GM21529 (cell line): ENCODE results near the gene ROBO3.

Experiments used
- ATAC-seq: cut with Tn5 transposase; IDR thresholded peaks from one replicate; pipeline ENCODE4 v1.9.1; 2021; ENCODE audit not compliant: unreplicated experiment

The ROBO3 gene

DNA sequence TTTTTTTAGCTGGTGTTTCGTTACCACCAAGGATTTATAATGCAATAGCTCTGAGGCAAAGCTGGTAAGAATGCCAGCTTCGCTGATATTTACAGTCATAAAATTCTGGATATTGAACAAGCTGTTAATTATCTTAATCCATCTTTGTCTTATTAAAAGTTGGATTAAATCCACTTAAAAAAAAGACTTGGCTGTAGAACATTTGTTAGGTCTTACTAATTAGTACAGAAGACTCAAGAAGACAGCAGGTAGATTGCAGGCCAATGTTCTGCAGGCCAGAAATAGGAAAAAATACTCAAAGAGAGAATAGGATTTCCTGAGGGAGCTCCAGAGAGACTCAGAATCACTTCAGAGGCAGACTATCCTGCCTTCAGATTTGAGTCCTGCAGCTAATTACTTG lies 24.9 kb downstream of the ROBO3 start:
- no peak for ATAC-seq

- no peak for ATAC-seq
These were observed 25.6 kb downstream of the ROBO3 start for GRCh38 chr11:124890683-124891372.

- ATAC-seq = no peak
These were observed 26.2 kb downstream of the ROBO3 start for GRCh38 chr11:124891373-124891861.

DNA sequence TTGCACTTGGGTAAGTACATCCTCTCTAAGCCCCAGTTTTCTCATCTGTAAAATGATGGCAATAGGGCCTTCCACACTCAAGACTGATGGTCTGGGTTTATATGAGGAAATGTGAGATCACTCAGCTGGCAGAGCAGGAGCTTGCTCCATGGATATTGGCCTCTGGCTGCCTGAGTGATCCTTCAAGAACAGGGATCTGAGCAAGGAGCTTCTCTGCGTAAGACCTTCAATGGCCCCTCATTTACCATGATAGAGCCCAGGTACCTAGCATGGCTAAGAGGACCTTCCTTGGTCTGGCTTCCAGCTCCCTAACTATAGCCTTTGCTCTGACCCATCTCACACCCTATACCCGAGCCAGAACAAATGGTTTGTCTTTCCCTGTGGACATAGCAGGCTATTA lies 26.9 kb downstream of the ROBO3 start:
- ATAC-seq = no peak

DNA sequence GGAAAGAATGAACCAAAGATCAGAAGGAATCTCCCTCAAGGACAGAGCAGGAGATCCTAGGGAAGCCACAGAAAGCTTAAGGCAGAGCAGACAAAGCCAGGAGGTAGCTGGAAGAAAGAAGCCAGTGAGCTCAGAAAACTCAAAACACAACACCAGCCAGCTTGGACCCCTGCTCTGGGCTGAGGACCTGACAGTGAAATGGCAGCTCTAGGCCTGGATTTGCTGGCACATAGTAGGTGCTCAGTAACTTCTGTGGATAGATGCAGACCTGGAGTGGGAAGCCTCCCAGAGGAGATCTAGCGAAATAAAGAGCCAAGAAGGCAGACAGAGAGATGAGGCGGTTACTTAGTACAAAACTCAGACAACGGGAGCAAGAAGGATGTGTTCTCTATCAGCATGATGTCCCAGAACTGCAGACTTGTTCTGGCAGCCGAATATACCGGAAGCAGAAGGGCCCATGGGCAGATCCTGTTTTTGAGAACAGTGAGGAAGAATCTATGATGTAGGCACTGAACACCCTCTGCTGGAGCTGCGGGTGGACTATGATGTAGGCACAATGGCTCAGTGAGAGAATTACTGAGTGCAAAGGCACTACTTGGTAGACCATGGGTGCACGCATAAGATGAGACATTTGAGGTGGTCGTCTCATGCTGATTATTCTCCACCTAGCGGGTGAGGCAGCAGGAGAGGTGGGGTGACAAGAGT lies 27.7 kb downstream of the ROBO3 start:
- ATAC-seq = no peak

GRCh38 chr11:124893781-124894401 lies 28.7 kb downstream of the ROBO3 start:
- ATAC-seq = no peak

DNA sequence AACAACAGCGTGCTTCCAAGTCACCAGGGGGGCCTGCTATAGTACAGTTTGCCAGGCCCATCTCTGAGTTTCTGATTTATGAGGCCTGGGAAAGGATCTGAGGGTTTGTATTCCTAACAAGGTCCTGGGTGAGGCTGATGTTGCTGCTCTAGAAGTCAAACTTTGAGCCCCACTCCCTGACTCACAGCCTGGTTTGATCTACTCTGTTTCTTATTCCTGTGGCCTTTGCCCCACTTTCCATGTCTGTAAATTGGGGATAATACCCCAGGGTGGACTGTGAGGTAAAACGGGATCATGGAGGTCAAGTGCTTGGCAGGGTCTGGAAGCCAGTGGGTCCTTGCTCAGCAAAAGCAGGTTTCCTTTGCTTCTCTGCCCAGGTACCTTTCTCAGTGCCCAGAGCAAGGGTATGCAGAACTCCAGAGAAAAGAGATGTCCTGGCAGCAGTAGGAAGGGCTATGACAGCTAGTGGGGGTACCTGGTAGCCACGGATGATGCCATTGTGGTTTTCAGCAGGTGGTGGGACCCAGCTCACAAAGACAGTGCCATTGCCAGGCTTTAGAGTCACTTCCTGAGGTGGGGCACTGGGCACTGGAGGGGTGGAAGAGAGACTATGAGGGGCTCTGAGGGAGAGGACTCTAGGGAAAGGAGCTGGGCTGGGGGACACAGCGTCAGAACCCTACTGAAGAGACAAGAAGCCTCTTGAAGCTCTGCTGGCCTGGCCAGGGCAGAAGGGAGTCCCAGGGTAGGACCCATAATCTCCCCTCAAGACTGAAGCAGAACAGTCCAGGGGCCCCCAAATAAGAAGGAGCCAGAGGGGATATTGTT lies 29.6 kb downstream of the ROBO3 start:
- no peak for ATAC-seq

GRCh38 chr11:124895471-124895971 lies 30.3 kb downstream of the ROBO3 start:
- ATAC-seq = no peak

DNA sequence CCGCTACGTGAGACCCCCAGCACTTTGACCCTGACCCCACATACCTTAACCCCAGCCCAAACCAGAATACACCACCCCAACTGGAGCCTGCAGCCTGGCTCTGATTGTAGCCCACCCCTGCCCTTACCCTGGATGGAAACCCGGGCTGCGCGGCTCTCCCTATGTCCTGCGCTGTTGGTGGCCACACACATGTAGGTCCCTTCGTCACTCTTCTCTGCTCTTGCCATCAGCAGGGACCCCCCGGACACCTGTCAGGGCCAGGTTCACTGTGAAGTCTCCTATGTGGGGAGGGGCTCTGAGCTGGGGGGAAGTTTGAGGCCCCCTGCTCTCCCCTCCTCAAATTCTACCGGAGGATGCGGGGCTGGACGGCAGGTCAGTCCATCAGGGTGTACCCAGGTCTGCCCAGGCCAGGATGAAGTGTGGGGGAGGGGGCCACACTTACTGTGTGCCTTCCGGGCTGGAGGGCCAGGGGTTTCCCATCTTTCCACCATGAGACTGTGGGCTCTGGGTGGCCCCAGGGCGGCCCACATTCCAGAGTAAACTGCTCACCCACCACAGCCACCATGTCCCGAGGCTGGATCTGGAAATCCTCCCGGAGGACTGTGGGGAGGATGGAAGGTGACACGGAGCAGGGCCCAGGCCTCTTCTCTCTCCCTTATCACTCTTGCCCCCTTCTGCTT lies 31.0 kb downstream of the ROBO3 start:
- ATAC-seq = no peak

- no peak for ATAC-seq
These were observed 31.7 kb downstream of the ROBO3 start for GRCh38 chr11:124896821-124897391.

DNA sequence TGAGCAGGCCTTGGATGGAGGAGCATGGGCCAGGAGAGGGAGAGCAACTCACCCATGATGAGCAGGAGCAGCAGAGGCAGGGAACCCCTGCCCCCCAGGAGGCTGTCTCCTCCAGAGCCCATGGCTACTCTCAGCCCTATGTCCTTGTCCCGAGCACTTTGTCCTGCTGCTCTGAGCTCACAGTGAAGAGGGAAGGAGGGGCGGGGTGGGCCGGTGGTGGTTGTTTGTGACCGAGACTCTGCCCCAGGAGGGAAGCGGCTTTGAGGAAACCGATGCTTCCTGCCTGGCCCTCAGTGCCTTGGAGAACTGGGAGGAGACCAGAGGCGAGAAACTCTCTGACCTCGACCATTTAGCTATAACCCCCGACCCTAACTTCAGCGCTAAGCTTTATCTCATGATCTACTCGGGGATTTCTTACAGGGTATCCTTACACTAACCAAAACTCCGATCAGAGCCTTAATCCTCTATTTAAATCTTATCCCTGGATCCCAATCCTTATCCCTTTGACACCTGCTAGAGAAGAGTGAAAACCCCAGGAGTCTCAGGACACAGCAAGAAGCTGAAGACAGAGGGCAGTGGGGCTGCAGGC lies 32.5 kb downstream of the ROBO3 start, which contains the start of gene ROBO4:
Gene ROBO4, minus strand, starts transcription at position 192 of the 589 bp plus-strand sequence. Its CDS starts 70 bp downstream, at position 122.
- ATAC-seq = no peak

DNA sequence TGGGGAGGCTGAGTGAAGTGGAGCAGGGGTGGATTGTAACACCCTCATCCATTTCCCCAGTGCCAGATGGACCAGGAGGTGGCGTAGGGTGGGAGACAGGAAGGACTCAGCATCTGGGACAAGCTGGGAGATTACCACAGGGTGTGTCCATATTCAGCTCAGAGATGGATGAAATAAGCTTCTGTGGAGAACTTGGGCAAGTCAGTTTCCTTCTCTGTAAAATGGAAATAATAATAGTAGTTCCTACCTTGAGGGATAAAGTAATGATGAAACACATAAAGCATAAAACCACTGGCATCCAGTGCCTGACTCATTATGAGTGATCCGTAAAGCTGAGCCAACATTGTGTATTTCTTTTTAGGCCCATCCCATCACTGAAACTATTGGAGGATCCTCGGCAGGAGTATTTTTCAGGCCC lies 33.0 kb downstream of the ROBO3 start:
- no peak for ATAC-seq

DNA sequence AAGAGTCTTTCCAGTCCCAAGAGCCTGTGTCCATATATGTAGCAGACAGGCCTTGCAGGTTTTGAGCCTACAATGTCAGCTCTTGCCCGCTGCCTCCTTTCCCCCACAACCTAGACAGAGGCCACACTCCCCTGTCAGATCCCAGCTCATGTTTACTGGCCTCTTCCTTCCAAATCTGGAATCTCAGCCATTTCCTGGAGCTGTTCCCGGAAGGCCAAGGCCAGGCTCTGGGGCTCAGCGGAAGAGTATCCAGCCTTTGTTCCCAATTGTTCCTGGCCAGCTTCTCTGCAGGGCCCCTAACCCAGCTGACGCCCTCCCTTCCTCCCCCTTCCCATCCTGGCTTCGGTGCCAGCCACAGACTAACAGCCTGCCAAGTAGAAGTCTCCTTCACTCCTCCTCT lies 33.5 kb downstream of the ROBO3 start:
- no peak for ATAC-seq

DNA sequence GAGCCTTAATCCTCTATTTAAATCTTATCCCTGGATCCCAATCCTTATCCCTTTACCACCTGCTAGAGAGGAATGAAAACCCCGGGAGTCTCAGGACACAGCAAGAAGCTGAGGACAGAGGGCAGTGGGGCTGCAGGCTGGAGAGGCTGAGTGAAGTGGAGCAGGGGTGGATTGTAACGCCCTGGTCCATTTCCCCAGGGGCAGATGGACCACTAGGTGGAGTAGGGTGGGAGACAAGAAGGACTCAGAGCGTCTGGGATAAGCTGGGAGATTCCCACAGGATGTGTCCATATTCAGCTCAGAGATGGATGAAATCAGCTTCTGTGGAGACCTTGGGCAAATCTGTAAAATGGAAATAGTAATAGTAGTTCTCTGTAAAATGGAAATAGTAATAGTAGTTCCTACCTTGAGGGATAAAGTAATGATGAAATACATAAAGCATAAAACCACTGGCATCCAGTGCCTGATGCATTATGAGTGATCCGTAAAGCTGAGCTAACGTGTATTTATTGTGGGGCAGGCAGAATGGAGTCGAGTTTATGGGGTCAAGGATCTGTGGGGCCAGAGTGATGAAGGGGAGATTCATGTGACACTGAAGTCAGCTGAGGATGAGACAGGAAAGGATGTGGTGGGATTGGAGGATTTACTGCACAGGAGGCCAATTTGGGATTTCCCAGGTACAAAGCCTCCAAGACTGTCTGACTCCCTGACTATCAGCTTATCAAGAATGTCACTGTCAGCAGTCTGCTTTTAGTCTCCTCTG lies 34.3 kb downstream of the ROBO3 start:
- ATAC-seq = no peak

DNA sequence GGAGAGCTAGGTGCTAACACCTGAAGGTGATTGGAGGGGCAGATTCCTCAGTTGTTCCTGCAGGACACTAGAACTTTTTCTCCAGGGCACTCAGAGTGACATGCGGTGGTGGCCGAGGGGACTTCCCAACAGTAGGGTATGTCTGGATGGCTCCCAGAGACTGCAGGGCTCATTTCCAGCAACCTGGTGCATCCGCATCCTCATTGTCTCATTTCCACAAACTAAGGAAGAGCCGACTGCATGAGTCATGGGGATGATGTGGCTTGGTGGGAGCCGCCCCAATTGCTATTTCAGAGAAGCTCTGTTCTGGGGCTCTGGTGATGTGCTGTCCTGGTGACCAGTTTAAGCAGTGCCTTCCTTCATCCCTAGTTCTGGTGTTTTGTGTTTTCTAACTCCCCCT lies 35.2 kb downstream of the ROBO3 start:
- no peak for ATAC-seq

- no peak for ATAC-seq
These were observed 37.4 kb downstream of the ROBO3 start for GRCh38 chr11:124902616-124903015.

DNA sequence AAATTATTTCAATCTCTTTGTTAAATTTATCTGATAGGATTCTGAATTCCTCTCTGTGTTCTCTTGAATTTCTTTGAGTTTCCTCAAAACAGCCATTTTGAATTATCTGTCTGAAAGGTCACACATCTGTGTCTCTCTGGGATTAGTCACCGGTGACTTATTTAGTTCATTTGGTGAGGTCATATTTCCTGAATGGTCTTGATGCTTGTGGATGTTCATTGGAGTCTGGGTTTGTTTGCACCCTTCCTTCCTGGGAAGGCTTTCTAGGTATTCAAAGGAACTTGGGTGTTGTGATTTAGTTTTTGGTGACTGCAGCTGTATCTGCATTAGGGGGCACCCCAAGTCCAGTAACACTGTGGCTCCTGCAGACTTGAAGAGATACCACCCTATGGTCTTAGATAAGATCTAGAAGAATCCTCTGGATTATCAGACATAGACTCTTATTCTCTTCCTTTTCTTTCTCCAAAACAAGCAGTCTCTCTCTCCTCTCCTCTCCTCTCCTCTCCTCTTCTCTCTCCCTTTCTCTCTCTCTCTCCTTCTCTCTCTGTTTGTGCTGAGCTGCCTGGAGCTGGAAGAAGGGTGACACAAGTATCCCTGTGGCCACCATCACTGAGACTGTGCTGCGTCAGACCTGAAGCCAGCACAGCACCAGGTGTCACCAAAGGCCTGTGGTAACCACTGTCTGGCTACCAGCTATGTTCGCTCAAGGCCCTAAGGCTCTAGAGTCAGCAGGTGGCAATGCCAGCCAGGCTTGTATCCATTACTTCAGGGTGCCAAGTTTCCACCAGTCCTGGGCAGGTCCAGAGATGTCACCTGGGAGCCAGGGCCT lies 50.5 kb downstream of the ROBO3 start:
- no peak for ATAC-seq

GRCh38 chr11:124916370-124916710 lies 51.1 kb downstream of the ROBO3 start:
- ATAC-seq = no peak
